NOMO-1 (cell line): ENCODE data around the gene SCAANT1.

Source experiments
- DNase-seq, 2 experiments: peaks; one replicate each; lab custom pipeline; 2025; ENCODE audit not compliant: unreplicated experiment in 2 of 2; lab: John Stamatoyannopoulos, UW

Gene SCAANT1

GRCh38 chr3:63864008-63864964, 47.9 kb downstream of the SCAANT1 start:
- DNase-seq: peak; percentile 11 to 15

GRCh38 chr3:63863150-63864007, 48.8 kb downstream of the SCAANT1 start, which contains the start of the genes ATXN7 and THOC7:
Gene ATXN7 (plus strand): TSS chr3:63863867. CDS start chr3:63912599, 48,732 bp downstream.
Gene THOC7 (minus strand): TSS chr3:63863805. CDS start chr3:63863790, 15 bp downstream.
- peak; percentile 4 to 37 for DNase-seq

GRCh38 chr3:63862804-63863149, 49.4 kb downstream of the SCAANT1 start:
- DNase-seq: no peak
